NCI-H187 (cell line): ENCODE data around the gene TMEM89.
A peak's percentile ranks its signal among the peaks of the same experiment; 100 is the strongest.

Experiments used
- DNase-seq, 2 experiments: peaks; one replicate each; lab custom pipeline; 2025; lab: John Stamatoyannopoulos, UW

TMEM89 gene

GRCh38 chr3:48642605-48643004 lies 21.0 kb upstream of the TMEM89 start:
- no peak for DNase-seq

GRCh38 chr3:48641396-48641795 lies 19.8 kb upstream of the TMEM89 start:
- DNase-seq: no peak

GRCh38 chr3:48639944-48640606 lies 18.5 kb upstream of the TMEM89 start:
- no peak for DNase-seq

- DNase-seq: no peak
Measured at GRCh38 chr3:48637305-48637704, 15.7 kb upstream of the TMEM89 start.

GRCh38 chr3:48636149-48636655 lies 14.6 kb upstream of the TMEM89 start:
- DNase-seq: no peak

- peak; percentile 68 to 82 for DNase-seq
Measured at GRCh38 chr3:48635222-48636021, 13.9 kb upstream of the TMEM89 start, which contains the start of gene SLC26A6. TSS of gene SLC26A6 (minus strand) at chr3:48635461. CDS start at chr3:48635393, 68 bp downstream.

GRCh38 chr3:48634661-48635221 lies 13.2 kb upstream of the TMEM89 start:
- DNase-seq: no peak

GRCh38 chr3:48633743-48634142 lies 12.2 kb upstream of the TMEM89 start:
- no peak for DNase-seq

- no peak for DNase-seq
Measured at GRCh38 chr3:48633256-48633655, 11.7 kb upstream of the TMEM89 start.

GRCh38 chr3:48631516-48632448 lies 10.2 kb upstream of the TMEM89 start:
- no peak for DNase-seq

- no peak for DNase-seq
Measured at GRCh38 chr3:48630833-48631232, 9.3 kb upstream of the TMEM89 start.

- no peak for DNase-seq
Measured at GRCh38 chr3:48630407-48630806, 8.8 kb upstream of the TMEM89 start.

- no peak for DNase-seq
Measured at GRCh38 chr3:48629894-48630293, 8.3 kb upstream of the TMEM89 start.

GRCh38 chr3:48628277-48629017 lies 6.9 kb upstream of the TMEM89 start:
- no peak for DNase-seq

- no peak for DNase-seq
Measured at GRCh38 chr3:48625600-48625999, 4.0 kb upstream of the TMEM89 start.

GRCh38 chr3:48624767-48625166 lies 3.2 kb upstream of the TMEM89 start:
- DNase-seq: no peak

- DNase-seq: no peak
Measured at GRCh38 chr3:48623851-48624547, 2.4 kb upstream of the TMEM89 start.

- DNase-seq: no peak
Measured at GRCh38 chr3:48619541-48620524, 1.7 kb downstream of the TMEM89 start.

- no peak for DNase-seq
Measured at GRCh38 chr3:48617559-48617958, 4.0 kb downstream of the TMEM89 start.
